ENCODE results near the gene LTBR. TPM values are rescaled to one million over a fixed set of nuclear protein-coding genes. Genes with fewer than 3 reads are reported as not detected.

The LTBR gene
- total RNA-seq, 1 experiment from 2014 or later: 194 TPM

- Mint-ChIP-seq H3K36me3 (ENCODE audit: insufficient read depth, unreplicated experiment) (peaks cover 19% of the 10 kb centered on the region), H3K27ac (ENCODE audit: unreplicated experiment) (peak overlapping the region; percentile 89), H3K4me1 (ENCODE audit: low read depth, unreplicated experiment) (peaks cover 68% of the 10 kb centered on the region), H3K4me3 (ENCODE audit: unreplicated experiment) (peak overlapping the region; percentile 66), H3K27me3 (ENCODE audit: insufficient read depth, unreplicated experiment) (no peaks in the 10 kb centered on the region), H3K9me3 (ENCODE audit: unreplicated experiment) (no peaks in the 10 kb centered on the region)
- DNase-seq: peak; percentile 93 to 96
- H3K27me3 ChIP-seq (replicated peaks; ENCODE audit: control insufficient read depth, insufficient read depth, low read length): no peaks in the 10 kb centered on the region
- intact Hi-C loops (cut with micrococcal nuclease; ENCODE audit: unreplicated experiment): loop anchor here (1.0 to 10.0 kb wide), 5 partner anchors 8 to 296 kb away; no protein-coding TSS in a partner anchor
- peaks cover 60% of the 10 kb centered on the region for H3K4me1 ChIP-seq
- POLR2A ChIA-PET: interaction anchor here (0.5 to 2.7 kb wide), 13 partner anchors 12 to 163 kb away, joined by 3 to 27 read pairs (median 4); partner anchors contain the start of genes LTBR and TNFRSF1A
- H3K4me3 ChIP-seq (ENCODE audit: low read depth, low read length): no peak overlapping the region
- H3K36me3 ChIP-seq (ENCODE audit: control insufficient read depth, insufficient read depth, low read length): no peaks in the 10 kb centered on the region
- H3K9me3 ChIP-seq: no peaks in the 10 kb centered on the region
- CTCF ChIA-PET: interaction anchor here (0.5 to 2.8 kb wide), 17 partner anchors 9 to 318 kb away, joined by 3 to 32 read pairs (median 5); partner anchors contain the start of genes LTBR, PLEKHG6, TNFRSF1A and ZNF384
- no TSS peak for BruUV-seq (replicated peaks)
- TF ChIP-seq CTCF (IDR thresholded peaks at IDR 0.05; ENCODE audit: insufficient read depth in 1 of 2, low read depth in 1 of 2, low read length in 1 of 2, severe bottlenecking in 1 of 2, unreplicated experiment in 1 of 2): peak in 1 of 2 experiments; percentile 73
These were observed 12.8 kb upstream of the LTBR start for GRCh38 chr12:6370994-6371754.

- H3K9me3 ChIP-seq: no peaks in the 10 kb centered on the region
- H3K4me3 ChIP-seq (ENCODE audit: low read depth, low read length): no peak overlapping the region
- ChIA-PET CTCF (interaction anchor here (0.5 to 2.8 kb wide), 7 partner anchors 11 to 99 kb away, joined by 3 to 24 read pairs (median 4); partner anchors contain the start of gene LTBR), POLR2A (interaction anchor here (0.6 to 3.5 kb wide), 5 partner anchors 8 to 98 kb away, joined by 3 to 27 read pairs (median 7); partner anchors contain the start of genes LTBR and VAMP1)
- Mint-ChIP-seq H3K27ac (ENCODE audit: unreplicated experiment) (peak overlapping the region; percentile 89), H3K36me3 (ENCODE audit: insufficient read depth, unreplicated experiment) (peaks cover 14% of the 10 kb centered on the region), H3K4me1 (ENCODE audit: low read depth, unreplicated experiment) (peaks cover 72% of the 10 kb centered on the region), H3K4me3 (ENCODE audit: unreplicated experiment) (peak overlapping the region; percentile 71), H3K9me3 (ENCODE audit: unreplicated experiment) (no peaks in the 10 kb centered on the region), H3K27me3 (ENCODE audit: insufficient read depth, unreplicated experiment) (no peaks in the 10 kb centered on the region)
- no peaks in the 10 kb centered on the region for H3K36me3 ChIP-seq (ENCODE audit: control insufficient read depth, insufficient read depth, low read length)
- peak; percentile 77 to 83 for DNase-seq
- intact Hi-C loops (cut with micrococcal nuclease; ENCODE audit: unreplicated experiment): loop anchor here (10.0 kb wide), 1 partner anchor 298 kb away; no protein-coding TSS in a partner anchor
- no peaks in the 10 kb centered on the region for H3K27me3 ChIP-seq (replicated peaks; ENCODE audit: control insufficient read depth, insufficient read depth, low read length)
- BruUV-seq (replicated peaks): no TSS peak
- peaks cover 73% of the 10 kb centered on the region for H3K4me1 ChIP-seq
- no peak for TF ChIP-seq CTCF (IDR thresholded peaks at IDR 0.05; ENCODE audit: insufficient read depth in 1 of 2, low read depth in 1 of 2, low read length in 1 of 2, severe bottlenecking in 1 of 2, unreplicated experiment in 1 of 2)
These were observed 11.5 kb upstream of the LTBR start for GRCh38 chr12:6372403-6373003.

Measured in Caco-2 (cell line).